Measurements from ENCODE around the gene KATNIP.

KATNIP gene

DNA sequence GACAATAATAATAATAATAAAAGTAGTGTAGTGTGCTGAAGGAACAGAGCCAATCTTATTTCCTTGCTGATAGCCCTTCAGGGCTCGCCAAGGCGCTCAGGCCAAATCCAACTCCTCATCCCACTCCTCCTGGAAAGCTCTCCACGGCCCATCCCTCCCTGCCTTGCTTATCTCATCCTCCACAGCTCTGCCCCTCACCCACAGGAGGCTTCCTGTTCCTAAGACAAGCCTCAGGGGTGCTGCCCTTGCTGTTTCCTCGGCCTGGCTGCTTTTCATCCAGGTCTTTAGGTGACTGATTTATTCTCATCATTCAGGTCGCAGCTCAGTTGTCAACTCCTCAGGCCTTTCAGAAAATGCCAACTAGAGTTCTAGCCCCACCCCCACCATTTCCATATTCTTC is 11.4 kb upstream of the KATNIP start:
- Histone ChIP-seq H3K27me3 (no peaks in the 10 kb centered on the region), H3K27ac (no peak overlapping the region), H3K9me3 (no peaks in the 10 kb centered on the region), H3K4me3 (ENCODE audit: low read depth in 1 of 2, low read length in 1 of 2) (no peak overlapping the region), H3K4me1 (ENCODE audit: control insufficient read depth in 1 of 2, insufficient read depth in 1 of 2, low read depth in 1 of 2, low read length in 1 of 2) (no peaks in the 10 kb centered on the region), H3K36me3 (peaks cover 96% of the 10 kb centered on the region)
- TF ChIP-seq, protein P1, sequence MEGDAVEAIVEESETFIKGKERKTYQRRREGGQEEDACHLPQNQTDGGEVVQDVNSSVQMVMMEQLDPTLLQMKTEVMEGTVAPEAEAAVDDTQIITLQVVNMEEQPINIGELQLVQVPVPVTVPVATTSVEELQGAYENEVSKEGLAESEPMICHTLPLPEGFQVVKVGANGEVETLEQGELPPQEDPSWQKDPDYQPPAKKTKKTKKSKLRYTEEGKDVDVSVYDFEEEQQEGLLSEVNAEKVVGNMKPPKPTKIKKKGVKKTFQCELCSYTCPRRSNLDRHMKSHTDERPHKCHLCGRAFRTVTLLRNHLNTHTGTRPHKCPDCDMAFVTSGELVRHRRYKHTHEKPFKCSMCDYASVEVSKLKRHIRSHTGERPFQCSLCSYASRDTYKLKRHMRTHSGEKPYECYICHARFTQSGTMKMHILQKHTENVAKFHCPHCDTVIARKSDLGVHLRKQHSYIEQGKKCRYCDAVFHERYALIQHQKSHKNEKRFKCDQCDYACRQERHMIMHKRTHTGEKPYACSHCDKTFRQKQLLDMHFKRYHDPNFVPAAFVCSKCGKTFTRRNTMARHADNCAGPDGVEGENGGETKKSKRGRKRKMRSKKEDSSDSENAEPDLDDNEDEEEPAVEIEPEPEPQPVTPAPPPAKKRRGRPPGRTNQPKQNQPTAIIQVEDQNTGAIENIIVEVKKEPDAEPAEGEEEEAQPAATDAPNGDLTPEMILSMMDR (IDR thresholded peaks at IDR 0.05), result no peak

DNA sequence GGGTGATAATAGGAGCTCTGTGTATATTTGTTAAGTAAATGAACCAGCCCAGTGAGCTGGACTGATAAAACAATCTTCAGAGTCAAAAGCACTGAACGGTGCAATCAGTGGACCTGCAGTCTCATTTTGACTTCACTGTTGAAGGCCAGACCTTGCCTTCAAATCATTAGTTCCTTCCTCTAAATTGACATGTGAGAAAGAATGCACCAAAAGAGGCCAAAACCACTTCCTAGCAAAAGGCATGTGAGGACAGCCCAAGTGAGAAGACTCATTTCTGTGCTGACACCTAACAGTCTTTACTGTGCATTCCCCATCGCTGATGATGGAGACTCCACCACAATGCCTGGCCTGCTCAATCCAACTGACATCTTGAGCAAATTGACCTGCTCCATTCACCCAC is 10.8 kb upstream of the KATNIP start:
- H3K4me3 ChIP-seq (ENCODE audit: low read depth in 1 of 2, low read length in 1 of 2), result no peak overlapping the region
- no peaks in the 10 kb centered on the region for H3K4me1 ChIP-seq (ENCODE audit: control insufficient read depth in 1 of 2, insufficient read depth in 1 of 2, low read depth in 1 of 2, low read length in 1 of 2)
- H3K27ac ChIP-seq, result no peak overlapping the region
- H3K9me3 ChIP-seq, result no peaks in the 10 kb centered on the region
- TF ChIP-seq, protein P1 (IDR thresholded peaks at IDR 0.05), result no peak
- peaks cover 96% of the 10 kb centered on the region for H3K36me3 ChIP-seq
- no peaks in the 10 kb centered on the region for H3K27me3 ChIP-seq

DNA sequence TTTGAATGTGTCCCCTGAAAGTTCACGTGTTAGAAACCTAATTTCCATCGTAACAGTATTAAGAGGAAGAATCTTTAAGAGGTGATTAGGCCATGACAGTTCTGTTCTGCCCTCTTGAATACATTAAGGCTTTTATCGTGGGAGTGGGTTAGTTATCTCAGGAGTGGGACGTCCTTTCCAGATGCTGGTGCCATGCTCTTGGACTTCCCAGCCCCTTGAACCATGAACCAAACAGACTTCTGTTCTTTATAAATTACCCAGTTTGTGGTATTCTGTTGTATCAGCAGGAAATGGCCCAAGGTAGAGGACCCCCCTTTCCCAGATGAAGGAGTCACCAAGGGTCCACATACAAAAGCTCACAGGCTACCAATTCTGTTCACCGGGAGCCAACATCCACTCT is 10.3 kb upstream of the KATNIP start:
- peaks cover 96% of the 10 kb centered on the region for H3K36me3 ChIP-seq
- H3K27me3 ChIP-seq, result no peaks in the 10 kb centered on the region
- H3K9me3 ChIP-seq, result no peaks in the 10 kb centered on the region

DNA sequence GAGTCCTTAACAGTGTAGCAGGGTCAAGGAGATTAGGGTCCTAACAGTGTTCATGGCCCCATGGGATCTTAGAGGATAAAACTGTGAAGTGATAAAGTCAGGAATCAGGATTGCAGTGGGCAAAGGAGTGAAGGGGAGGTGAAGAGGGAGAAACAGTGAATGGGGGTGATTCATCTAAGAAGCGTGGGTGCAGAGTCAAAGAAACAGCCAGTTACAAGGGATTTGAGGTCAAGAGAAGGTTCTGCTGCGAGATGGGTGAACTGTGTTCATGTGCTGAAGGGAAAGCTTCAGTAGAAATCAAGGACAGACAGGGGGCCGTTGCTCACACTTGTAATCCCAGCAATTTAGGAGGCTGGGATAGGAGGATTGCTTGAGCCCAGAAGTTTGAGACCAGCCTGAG is 6.1 kb upstream of the KATNIP start:
- Histone ChIP-seq H3K9me3 (no peaks in the 10 kb centered on the region), H3K36me3 (peaks cover 70% of the 10 kb centered on the region), H3K27me3 (no peaks in the 10 kb centered on the region), H3K27ac (no peak overlapping the region), H3K4me3 (ENCODE audit: low read depth in 1 of 2, low read length in 1 of 2) (no peak overlapping the region), H3K4me1 (ENCODE audit: control insufficient read depth in 1 of 2, insufficient read depth in 1 of 2, low read depth in 1 of 2, low read length in 1 of 2) (peaks cover 4 to 5% of the 10 kb centered on the region in 2 experiments)
- TF ChIP-seq, protein P1 (IDR thresholded peaks at IDR 0.05), result no peak

More for the DNA sequence above, 10.3 kb upstream of the KATNIP start:
- TF ChIP-seq, protein P1 (IDR thresholded peaks at IDR 0.05), result no peak
- no peak overlapping the region for H3K4me3 ChIP-seq (ENCODE audit: low read depth in 1 of 2, low read length in 1 of 2)
- H3K4me1 ChIP-seq (ENCODE audit: control insufficient read depth in 1 of 2, insufficient read depth in 1 of 2, low read depth in 1 of 2, low read length in 1 of 2), result no peaks in the 10 kb centered on the region
- H3K27ac ChIP-seq, result no peak overlapping the region

DNA sequence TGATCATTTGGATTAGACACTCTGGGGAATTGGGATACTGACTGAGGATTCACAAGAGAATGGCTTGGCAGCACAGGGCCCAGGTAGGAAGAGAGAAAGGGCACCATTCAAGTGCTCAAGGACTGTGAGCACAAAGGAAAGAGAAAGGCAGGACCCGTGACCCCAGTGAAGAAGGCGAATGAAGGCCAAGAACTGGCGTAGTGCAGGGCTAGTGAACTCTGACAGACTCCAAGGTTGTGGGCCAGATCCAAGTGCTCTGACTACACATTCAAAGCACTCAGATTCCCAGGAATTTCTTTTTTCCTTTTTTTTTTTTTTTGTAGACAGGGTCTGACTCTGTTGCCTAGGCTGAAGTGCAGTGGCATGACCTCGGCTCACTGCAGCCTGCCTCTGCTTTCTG is 5.3 kb upstream of the KATNIP start:
- TF ChIP-seq, protein P1 (IDR thresholded peaks at IDR 0.05), result no peak
- peaks cover 11% of the 10 kb centered on the region in 2 experiments for H3K4me1 ChIP-seq (ENCODE audit: control insufficient read depth in 1 of 2, insufficient read depth in 1 of 2, low read depth in 1 of 2, low read length in 1 of 2)
- no peaks in the 10 kb centered on the region for H3K27me3 ChIP-seq
- no peaks in the 10 kb centered on the region for H3K9me3 ChIP-seq
- peaks cover 62% of the 10 kb centered on the region for H3K36me3 ChIP-seq
- H3K27ac ChIP-seq, result no peak overlapping the region
- H3K4me3 ChIP-seq (ENCODE audit: low read depth in 1 of 2, low read length in 1 of 2), result no peak overlapping the region

DNA sequence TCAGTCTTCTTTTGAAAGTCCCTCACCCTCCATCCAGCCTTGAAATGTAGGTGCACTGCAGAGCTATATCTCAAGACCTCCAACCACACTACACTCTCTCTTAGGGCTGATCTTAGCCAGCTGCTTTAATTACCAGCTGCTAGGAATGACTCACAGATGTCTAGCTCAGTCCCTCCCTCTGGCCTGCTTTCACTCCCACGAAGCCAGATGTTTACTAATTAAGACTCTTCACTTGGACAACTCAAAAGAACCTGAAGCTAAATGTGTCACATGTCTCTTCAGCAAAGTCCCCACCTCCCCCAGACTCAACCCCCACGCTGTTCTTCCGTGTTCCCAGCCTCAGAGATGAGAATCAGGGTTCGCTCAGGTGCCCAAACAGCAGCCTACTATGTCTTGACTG is 2.8 kb upstream of the KATNIP start:
- Histone ChIP-seq H3K4me1 (ENCODE audit: control insufficient read depth in 1 of 2, insufficient read depth in 1 of 2, low read depth in 1 of 2, low read length in 1 of 2) (peaks cover 20 to 21% of the 10 kb centered on the region in 2 experiments), H3K36me3 (peaks cover 37% of the 10 kb centered on the region), H3K9me3 (no peaks in the 10 kb centered on the region), H3K27ac (no peak overlapping the region), H3K27me3 (no peaks in the 10 kb centered on the region), H3K4me3 (ENCODE audit: low read depth in 1 of 2, low read length in 1 of 2) (no peak overlapping the region)
- TF ChIP-seq, protein P1 (IDR thresholded peaks at IDR 0.05), result no peak
